ENCODE results near the gene SYT15. TPM values are rescaled to one million over a fixed set of nuclear protein-coding genes. Genes with fewer than 3 reads are reported as not detected.
A peak's percentile ranks its signal among the peaks of the same experiment; 100 is the strongest.
"Not testable (repeated sequence)": the region's sequence is repeated elsewhere in the genome, so short reads cannot be mapped to it uniquely, and the experiment has no call there.

Gene SYT15
- total RNA-seq, 2 experiments from 2014 or later, result 1.1 to 1.4 TPM

GRCh38 chr10:46557319-46558121, 21.4 kb upstream of the SYT15 start:
- H3K9me3 Mint-ChIP-seq, result no peaks in the 10 kb centered on the region
- DNase-seq, result no peak
- POLR2A ChIA-PET, result no interaction called here

GRCh38 chr10:46558122-46558391, 20.9 kb upstream of the SYT15 start:
- Mint-ChIP-seq H3K4me3 (no peak overlapping the region), H3K36me3 (no peaks in the 10 kb centered on the region), H3K9me3 (no peaks in the 10 kb centered on the region), H3K27ac (no peak overlapping the region), H3K4me1 (peaks cover 3% of the 10 kb centered on the region), H3K27me3 (no peaks in the 10 kb centered on the region)
- POLR2A ChIA-PET, result no interaction called here
- DNase-seq, result no peak
- ATAC-seq (ENCODE audit: low read depth), result no peak

More at GRCh38 chr10:46557319-46558121, 21.4 kb upstream of the SYT15 start:
- H3K27ac Mint-ChIP-seq, result no peak overlapping the region
- ATAC-seq (ENCODE audit: low read depth), result no peak
- no peaks in the 10 kb centered on the region for H3K36me3 Mint-ChIP-seq
- peak overlapping the region; percentile 61 for H3K4me3 Mint-ChIP-seq
- H3K4me1 Mint-ChIP-seq, result peaks cover 3% of the 10 kb centered on the region
- H3K27me3 Mint-ChIP-seq, result no peaks in the 10 kb centered on the region

GRCh38 chr10:46558392-46559185, 20.3 kb upstream of the SYT15 start:
- H3K27ac Mint-ChIP-seq, result no peak overlapping the region
- peaks cover 3% of the 10 kb centered on the region for H3K4me1 Mint-ChIP-seq
- no peak for ATAC-seq (ENCODE audit: low read depth)
- no peak for DNase-seq
- no peaks in the 10 kb centered on the region for H3K9me3 Mint-ChIP-seq
- no peaks in the 10 kb centered on the region for H3K27me3 Mint-ChIP-seq
- POLR2A ChIA-PET, result no interaction called here
- H3K36me3 Mint-ChIP-seq, result no peaks in the 10 kb centered on the region
- no peak overlapping the region for H3K4me3 Mint-ChIP-seq

- POLR2A ChIA-PET, result no interaction called here
- ATAC-seq (ENCODE audit: low read depth) (no peak), DNase-seq (no peak)
- Mint-ChIP-seq H3K4me1 (peaks cover 3% of the 10 kb centered on the region), H3K27ac (no peak overlapping the region), H3K4me3 (no peak overlapping the region), H3K36me3 (no peaks in the 10 kb centered on the region), H3K9me3 (no peaks in the 10 kb centered on the region), H3K27me3 (no peaks in the 10 kb centered on the region)
Measured at GRCh38 chr10:46559231-46559671, 19.7 kb upstream of the SYT15 start.

GRCh38 chr10:46560381-46560780, 18.5 kb upstream of the SYT15 start:
- ATAC-seq (ENCODE audit: low read depth), result no peak
- Mint-ChIP-seq H3K4me1 (peaks cover 3% of the 10 kb centered on the region), H3K9me3 (no peaks in the 10 kb centered on the region), H3K36me3 (no peaks in the 10 kb centered on the region), H3K27me3 (no peaks in the 10 kb centered on the region), H3K4me3 (no peak overlapping the region), H3K27ac (no peak overlapping the region)
- POLR2A ChIA-PET, result no interaction called here
- no peak for DNase-seq

- POLR2A ChIA-PET, result no interaction called here
- no peaks in the 10 kb centered on the region for H3K36me3 Mint-ChIP-seq
- no peaks in the 10 kb centered on the region for H3K27me3 Mint-ChIP-seq
- ATAC-seq (ENCODE audit: low read depth) (no peak), DNase-seq (no peak)
- H3K9me3 Mint-ChIP-seq, result no peaks in the 10 kb centered on the region
- H3K27ac Mint-ChIP-seq, result no peak overlapping the region
- peaks cover 5% of the 10 kb centered on the region for H3K4me1 Mint-ChIP-seq
- no peak overlapping the region for H3K4me3 Mint-ChIP-seq
Measured at GRCh38 chr10:46560952-46561351, 18.0 kb upstream of the SYT15 start.

- H3K4me3 Mint-ChIP-seq, H3K9me3 Mint-ChIP-seq, H3K36me3 Mint-ChIP-seq, H3K27ac Mint-ChIP-seq, POLR2A ChIA-PET, H3K4me1 Mint-ChIP-seq, H3K27me3 Mint-ChIP-seq: not testable (repeated sequence)
- ATAC-seq (ENCODE audit: low read depth), result peak; percentile 87
- DNase-seq, result peak; percentile 39
Measured at GRCh38 chr10:46565591-46566332, 13.2 kb upstream of the SYT15 start.

- DNase-seq; ATAC-seq (ENCODE audit: low read depth); POLR2A ChIA-PET; H3K27me3 Mint-ChIP-seq; H3K9me3 Mint-ChIP-seq; H3K36me3 Mint-ChIP-seq; H3K4me1 Mint-ChIP-seq; H3K4me3 Mint-ChIP-seq; H3K27ac Mint-ChIP-seq: not testable (repeated sequence)
Measured at GRCh38 chr10:46567151-46567550, 11.8 kb upstream of the SYT15 start.

- H3K27ac Mint-ChIP-seq; ATAC-seq (ENCODE audit: low read depth); H3K9me3 Mint-ChIP-seq; H3K36me3 Mint-ChIP-seq; H3K27me3 Mint-ChIP-seq; H3K4me3 Mint-ChIP-seq; H3K4me1 Mint-ChIP-seq; POLR2A ChIA-PET; DNase-seq: not testable (repeated sequence)
Measured at GRCh38 chr10:46570655-46571054, 8.3 kb upstream of the SYT15 start.

GRCh38 chr10:46572765-46573164, 6.2 kb upstream of the SYT15 start:
- H3K4me1 Mint-ChIP-seq; H3K9me3 Mint-ChIP-seq; ATAC-seq (ENCODE audit: low read depth); H3K27me3 Mint-ChIP-seq; DNase-seq; H3K4me3 Mint-ChIP-seq; H3K27ac Mint-ChIP-seq; H3K36me3 Mint-ChIP-seq; POLR2A ChIA-PET: not testable (repeated sequence)

- not testable (repeated sequence) for H3K27me3 Mint-ChIP-seq
Measured at GRCh38 chr10:46573314-46573713, 5.6 kb upstream of the SYT15 start.

GRCh38 chr10:46573884-46574283, 5.0 kb upstream of the SYT15 start:
- H3K36me3 Mint-ChIP-seq; H3K9me3 Mint-ChIP-seq; ATAC-seq (ENCODE audit: low read depth); DNase-seq; H3K4me3 Mint-ChIP-seq; H3K27ac Mint-ChIP-seq; H3K4me1 Mint-ChIP-seq; POLR2A ChIA-PET; H3K27me3 Mint-ChIP-seq: not testable (repeated sequence)

More at GRCh38 chr10:46573314-46573713, 5.6 kb upstream of the SYT15 start:
- H3K27ac Mint-ChIP-seq; ATAC-seq (ENCODE audit: low read depth); H3K4me3 Mint-ChIP-seq; H3K4me1 Mint-ChIP-seq; POLR2A ChIA-PET; DNase-seq; H3K36me3 Mint-ChIP-seq; H3K9me3 Mint-ChIP-seq: not testable (repeated sequence)

GRCh38 chr10:46577624-46578473, 1.1 kb upstream of the SYT15 start:
- H3K4me3 Mint-ChIP-seq; H3K9me3 Mint-ChIP-seq; H3K4me1 Mint-ChIP-seq; POLR2A ChIA-PET; H3K27ac Mint-ChIP-seq; H3K36me3 Mint-ChIP-seq; ATAC-seq (ENCODE audit: low read depth); H3K27me3 Mint-ChIP-seq; DNase-seq: not testable (repeated sequence)

Measured in activated naive CD8-positive, alpha-beta T cell treated with anti-CD3 and anti-CD28 coated beads, Interleukin-2, amount 10 ng/mL, durations not matched to agents 7 days and 5 days (primary cell).